ENCODE data around the gene DPP6.

The DPP6 gene

DNA sequence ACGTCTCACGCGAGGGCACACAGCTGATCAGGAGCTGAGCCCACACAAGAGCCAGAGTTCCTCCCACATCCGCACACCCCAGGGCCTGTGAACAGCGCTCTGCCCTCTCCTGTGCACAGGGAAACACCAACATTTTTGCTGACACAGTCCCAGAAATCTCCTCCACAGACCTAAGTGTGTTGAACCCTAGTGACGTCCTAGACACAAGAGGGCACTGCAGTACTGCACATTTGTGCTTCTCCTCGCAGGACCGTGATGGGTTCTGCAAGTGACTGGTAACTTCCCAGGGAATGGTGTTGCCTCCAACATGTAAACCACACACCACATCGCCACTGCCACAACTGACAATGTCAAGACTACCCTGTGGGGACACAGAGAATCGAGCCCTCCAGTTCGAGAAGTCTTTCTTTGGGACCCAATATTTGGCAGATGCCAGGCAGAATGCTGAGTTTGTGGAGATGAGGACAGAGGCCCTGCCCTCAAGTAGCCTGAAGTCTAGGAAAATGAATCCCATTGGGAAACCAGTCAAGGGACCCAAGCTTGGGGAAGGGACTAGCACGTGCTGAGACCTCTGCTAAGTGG is 780.5 kb downstream of the DPP6 start:
- DNase-seq (ENCODE audit: low read depth), result no peak

DNA sequence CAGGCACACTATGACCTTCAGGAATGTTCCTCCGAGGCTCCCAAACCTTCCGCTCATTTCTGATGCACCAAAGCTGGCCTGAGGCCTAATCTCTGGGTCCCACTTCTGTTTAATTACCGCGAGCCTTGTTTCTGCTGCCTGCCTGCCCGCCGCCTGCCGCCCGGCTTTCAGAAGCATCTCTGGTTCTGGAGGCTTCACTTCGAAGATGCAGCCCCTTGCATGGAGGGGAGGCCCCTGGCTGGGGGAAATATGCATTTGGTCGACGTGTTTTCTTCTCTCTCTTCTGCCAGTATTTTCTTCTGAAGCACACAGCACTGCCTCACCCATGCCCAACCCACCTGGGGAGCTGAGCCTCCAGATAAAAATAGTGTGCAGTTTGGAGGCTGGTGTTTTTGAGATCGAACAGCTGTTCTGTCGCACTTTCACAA is 783.8 kb downstream of the DPP6 start:
- DNase-seq (ENCODE audit: low read depth), result no peak

DNA sequence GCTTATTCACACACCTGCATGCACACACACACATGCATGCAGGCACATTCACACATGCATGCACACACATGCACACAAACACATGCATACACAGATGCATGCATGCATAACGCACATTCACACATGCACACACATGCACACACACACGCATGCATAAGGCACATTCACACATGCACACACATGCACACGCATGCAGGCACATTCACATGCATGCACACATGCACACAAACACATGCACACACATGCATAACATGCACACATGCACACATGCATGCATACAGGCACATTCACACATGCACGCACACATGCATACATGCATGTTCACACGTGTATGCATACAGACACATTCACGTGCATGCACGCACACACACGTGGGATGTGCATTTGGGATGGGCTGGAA is 784.9 kb downstream of the DPP6 start:
- no peak for DNase-seq (ENCODE audit: low read depth)

DNA sequence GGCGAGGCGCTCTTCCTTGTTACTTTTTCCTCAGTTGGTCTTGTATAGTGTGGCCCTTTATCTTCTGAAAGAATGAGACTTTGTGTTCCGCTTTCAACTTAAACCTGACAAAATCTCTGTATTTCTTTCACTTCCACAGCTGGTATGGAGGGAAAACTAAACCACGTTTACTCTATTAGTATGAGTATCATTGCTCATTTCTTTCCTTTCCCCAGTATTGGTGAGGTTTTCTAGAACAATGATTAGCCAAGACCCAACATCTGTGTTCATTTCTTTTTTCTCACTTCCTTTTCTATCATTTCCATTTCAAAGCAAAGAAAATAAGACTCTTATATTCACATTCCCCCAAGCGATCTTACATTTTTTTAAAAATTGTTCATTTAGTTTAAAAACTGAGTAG is 785.4 kb downstream of the DPP6 start:
- DNase-seq (ENCODE audit: low read depth), result no peak

GRCh38 chr7:154840086-154840485 is 787.9 kb downstream of the DPP6 start:
- no peak for DNase-seq (ENCODE audit: low read depth)

GRCh38 chr7:154841731-154842331 is 789.6 kb downstream of the DPP6 start:
- DNase-seq (ENCODE audit: low read depth), result no peak

DNA sequence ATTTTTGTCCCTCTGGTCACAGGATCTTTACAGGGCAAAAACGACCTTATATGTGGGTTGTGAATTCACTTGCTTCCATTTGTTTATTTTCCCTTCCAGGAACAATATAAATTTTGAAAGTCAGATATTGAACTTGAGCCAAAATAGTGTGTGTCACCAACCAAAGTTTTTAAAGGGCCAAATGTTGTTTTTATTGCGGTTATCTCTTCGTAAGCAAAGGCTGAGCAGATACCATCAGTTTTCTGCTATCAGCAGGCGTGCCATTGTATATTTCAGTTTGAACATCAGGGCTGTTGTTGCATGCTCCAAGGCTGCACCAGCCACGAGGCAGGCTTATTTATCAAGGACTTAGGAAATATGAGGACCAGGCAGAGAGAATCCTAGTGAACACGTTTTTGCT is 790.4 kb downstream of the DPP6 start:
- DNase-seq (ENCODE audit: low read depth), result no peak

DNA sequence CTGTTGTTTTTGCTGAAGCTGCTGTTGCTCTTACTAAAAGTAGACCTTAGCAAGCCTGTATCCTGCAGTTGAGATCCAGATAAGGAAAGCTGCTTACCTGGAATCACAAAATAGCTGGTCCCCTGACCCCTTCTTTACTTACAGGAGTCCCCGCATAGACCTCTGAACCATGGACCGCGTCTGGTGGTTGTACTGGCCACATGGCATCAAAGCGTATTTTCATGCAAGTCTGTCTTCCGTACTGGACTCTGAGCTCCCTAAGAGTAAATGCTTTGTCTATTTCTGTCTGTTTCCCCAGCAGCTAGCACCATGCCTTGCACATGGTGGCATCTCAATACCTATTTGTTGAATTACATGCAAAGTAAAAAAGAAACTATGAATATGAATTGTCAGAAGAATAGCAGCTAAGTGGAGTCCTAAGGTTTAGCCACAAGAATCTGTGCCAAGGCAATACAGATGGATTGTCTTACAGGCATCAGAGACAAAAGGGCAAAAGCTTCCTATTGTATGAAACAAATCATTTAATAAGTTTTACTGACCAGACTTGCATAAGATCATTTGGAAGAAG is 791.6 kb downstream of the DPP6 start:
- no peak for DNase-seq (ENCODE audit: low read depth)

DNA sequence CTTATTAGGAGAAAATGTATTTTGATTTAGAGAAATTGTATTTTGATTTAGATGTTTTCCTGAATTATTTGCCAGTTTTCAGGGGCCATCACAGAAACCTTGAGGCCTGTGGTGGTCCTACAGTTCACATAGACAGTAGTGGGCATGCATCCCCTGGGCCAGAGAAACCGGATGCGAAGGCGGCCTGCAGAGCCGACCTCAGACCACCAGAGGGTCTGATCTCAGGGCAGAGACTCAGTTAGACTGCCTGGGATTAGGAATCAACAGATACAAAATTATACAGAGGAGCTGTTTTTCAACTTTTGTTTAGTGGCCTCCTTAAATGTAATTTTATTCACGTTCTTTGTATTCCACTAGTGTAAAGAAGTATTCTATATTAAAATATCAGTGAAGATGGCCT is 792.3 kb downstream of the DPP6 start:
- DNase-seq (ENCODE audit: low read depth), result no peak

GRCh38 chr7:154844955-154845354 is 792.8 kb downstream of the DPP6 start:
- DNase-seq (ENCODE audit: low read depth), result no peak

GRCh38 chr7:154848464-154848863 is 796.3 kb downstream of the DPP6 start:
- DNase-seq (ENCODE audit: low read depth), result no peak

DNA sequence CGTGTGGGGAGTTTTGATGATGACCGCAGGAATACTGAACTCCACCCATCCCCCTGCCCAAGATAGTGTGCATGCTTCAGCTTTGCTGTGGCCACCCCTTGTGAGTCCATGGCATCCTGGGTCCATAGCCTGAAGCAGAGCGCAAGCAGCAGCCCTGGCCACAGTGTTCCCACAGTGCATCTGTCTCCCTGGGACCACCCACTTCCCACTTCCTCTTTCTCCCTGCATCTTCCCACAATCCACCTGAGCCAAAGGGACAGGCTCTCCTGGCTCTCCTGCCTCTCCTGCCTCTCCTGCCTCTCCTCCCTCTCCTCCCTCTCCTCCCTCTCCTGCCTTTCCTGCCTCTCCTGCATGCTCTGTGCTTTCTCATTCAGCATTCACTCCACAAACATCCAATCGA is 800.0 kb downstream of the DPP6 start:
- no peak for DNase-seq (ENCODE audit: low read depth)

- no peak for DNase-seq (ENCODE audit: low read depth)
Measured at GRCh38 chr7:154853063-154853726, 801.0 kb downstream of the DPP6 start.

DNA sequence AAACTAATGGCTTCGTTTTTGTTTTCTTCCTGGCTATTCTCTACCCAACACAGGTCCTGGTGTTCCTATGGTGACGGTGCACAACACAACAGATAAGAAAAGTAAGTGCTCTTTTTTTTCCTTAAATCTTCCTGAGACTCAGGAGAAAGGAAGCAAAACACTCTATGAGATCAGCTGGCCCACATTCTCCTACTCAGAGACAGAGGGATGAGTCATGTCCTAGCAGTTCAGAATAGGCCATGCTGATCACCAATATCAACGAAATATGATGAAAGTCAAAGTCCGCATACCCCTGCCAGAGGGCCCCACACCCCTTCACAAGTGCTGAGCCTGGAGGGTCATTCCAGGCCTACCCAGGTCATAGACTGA is 801.5 kb downstream of the DPP6 start:
- DNase-seq (ENCODE audit: low read depth), result no peak

GRCh38 chr7:154854836-154855235 is 802.6 kb downstream of the DPP6 start:
- DNase-seq (ENCODE audit: low read depth), result no peak

DNA sequence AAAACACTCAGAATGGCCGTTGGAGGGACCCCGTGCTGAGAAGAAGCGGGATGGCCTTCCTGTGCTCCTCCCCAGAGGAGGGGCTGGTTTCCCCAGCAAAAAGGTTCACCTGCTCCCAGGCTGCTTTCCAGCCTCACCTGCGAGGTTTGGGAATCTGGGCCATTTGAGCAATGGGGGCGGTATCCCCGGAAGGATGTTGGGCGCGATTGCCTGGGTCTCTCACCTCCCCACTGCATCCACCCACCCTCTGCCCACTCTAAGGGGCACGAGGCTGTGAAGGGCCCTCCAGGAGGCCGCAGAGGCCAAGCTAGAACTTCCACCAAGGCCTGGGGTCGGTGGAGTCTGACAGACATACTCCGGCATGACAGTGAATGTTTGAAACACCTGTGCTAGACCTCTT is 803.2 kb downstream of the DPP6 start:
- DNase-seq (ENCODE audit: low read depth), result no peak

DNA sequence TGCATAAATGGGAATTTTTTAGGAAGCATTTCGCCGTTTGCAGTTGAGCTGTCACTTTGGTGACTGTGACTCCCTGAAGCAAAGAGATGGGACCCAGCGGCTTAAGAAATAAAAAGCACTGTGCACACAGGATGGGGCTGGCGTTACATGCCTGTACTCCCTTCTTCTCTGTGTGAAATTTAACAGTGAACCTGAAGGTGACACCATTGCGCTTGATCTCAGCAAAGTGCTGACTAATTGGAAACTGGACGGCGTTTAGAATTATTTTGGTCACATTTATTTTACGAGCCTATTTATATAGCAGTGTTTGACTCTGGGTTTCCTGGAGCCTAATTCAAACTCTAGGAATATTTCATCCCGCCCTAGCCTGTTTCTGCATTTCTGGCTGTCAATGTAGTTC is 804.5 kb downstream of the DPP6 start:
- DNase-seq (ENCODE audit: low read depth), result no peak

GRCh38 chr7:154857240-154857639 is 805.0 kb downstream of the DPP6 start:
- DNase-seq (ENCODE audit: low read depth), result no peak

DNA sequence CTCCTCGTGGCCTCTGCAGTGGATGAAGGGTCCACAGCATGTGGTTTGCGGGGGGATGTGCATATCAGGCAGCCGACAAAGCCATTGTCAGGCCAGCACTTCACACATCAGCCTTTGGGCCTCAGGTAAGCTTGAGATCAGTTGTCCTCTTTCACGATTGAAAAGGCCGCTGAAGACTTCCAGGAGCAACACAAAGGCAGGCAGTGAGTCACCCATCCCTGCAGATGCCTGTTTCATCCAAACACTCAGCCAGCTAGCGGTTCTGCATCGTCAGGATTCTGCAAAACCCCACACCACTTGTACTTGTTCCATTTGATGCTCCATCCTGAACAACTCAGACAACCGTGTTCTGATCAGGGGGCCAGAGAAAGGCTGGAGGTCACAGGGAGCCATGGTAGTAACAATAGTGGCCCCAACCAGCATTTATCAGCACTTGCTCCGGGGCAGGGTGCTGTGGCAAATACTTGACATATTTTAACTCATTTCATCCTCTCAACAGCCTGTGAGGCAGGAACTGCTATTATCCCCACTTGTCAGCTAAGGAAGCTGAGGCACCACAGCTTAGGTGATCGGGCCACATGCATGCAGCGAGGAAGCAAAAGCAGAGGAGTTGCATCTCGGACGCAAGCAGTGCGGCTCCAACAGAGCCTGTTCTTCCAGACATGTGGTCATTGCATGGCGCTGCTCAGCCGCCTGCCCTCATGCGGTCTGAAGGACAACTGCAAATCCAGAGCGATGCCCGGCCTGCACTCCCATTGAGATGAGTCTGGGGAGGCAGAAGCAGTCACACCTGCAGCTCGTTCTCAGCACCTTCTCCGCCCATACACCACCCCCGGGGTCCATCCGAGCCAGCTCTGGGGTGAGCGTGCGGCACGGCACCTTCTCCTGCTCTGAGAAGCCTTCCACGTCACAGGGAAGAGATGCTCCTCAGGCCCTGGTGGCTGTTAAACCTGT is 805.8 kb downstream of the DPP6 start:
- no peak for DNase-seq (ENCODE audit: low read depth)

- DNase-seq (ENCODE audit: low read depth), result no peak
Measured at GRCh38 chr7:154858836-154859537, 806.8 kb downstream of the DPP6 start.

DNA sequence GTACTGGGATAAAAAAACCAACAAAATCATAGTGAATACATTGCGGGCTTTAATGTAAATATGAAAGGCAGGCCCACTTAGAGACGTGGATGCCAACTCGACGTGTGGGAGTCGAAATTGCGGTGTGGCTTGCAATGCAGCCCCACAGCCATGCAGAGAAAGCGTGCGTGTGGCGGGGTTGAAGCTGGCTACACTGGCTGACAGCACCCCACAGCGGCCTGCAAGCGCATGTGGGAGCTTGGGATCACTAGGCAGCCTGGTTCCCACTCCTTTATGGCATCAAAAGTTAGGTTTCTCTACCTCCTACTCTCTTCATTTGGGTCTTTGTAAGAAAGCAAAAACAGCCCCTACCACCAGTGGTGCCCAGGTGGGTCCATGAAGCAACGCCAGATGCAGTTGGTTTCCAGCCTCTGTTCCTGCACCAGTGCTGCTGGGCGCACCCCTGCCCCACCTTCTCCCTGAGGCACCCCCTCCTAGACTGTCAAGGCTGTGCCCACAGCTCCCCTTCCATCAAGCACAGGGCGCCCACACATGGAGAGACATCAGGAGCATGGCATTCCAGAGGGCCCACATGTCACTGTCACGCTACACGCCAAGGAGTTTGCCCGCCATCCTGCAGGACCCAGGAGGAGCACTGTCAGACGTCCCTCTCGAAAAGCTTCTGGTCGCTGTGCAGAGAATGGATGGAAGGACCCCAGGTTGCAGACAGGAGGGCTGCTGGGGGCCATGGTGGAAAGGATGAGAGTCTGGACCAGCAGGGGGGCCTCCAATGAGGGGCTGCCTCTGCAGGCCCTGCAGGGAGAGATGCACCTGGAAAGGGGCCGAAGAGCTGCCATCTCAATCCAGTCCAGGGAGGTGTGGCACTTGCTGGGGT is 807.8 kb downstream of the DPP6 start:
- DNase-seq (ENCODE audit: low read depth), result no peak
